22Rv1 (cell line): ENCODE measurements around the gene MACROH2A2.

Experiments used
- ZFX ChIP-seq: fragments of 450-650 bp; IDR thresholded peaks from 2 replicates; pipeline ENCODE4 v1.6.1; 2017; ENCODE audit warnings: antibody characterized with exemption, borderline replicate concordance
- TF ChIP-seq, protein P1 (sequence below): fragments of 450-650 bp; IDR thresholded peaks from 2 replicates; pipeline ENCODE4 v1.5.1; 2017; ENCODE audit warnings: mild to moderate bottlenecking

DNA sequence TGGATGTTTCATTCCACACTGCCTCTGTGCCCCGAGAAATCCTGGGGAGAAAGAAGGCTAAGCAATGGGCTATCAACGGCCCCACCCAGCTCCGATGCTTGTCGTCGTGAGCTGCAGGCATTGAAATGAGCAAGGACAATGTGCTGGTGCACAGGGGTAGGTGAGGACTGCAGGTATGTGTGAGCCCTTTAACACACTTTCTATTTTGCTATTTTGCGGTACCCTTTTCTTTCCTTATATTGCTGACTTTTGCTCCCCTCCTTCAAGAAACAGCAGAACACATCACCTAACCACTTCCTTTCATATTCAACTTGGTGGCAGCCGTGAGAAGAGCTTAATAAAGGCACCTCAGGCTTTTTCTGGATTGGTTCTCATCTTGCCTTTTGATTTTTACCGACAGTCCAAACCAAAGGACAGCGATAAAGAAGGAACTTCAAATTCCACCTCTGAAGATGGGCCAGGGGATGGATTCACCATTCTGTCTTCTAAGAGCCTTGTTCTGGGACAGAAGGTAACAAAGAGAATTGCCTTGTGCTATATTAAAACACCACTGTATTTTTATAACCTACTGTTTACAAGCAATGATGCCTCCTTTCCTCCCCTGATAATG, 40.8 kb downstream of the MACROH2A2 start:
- TF ChIP-seq, protein P1, sequence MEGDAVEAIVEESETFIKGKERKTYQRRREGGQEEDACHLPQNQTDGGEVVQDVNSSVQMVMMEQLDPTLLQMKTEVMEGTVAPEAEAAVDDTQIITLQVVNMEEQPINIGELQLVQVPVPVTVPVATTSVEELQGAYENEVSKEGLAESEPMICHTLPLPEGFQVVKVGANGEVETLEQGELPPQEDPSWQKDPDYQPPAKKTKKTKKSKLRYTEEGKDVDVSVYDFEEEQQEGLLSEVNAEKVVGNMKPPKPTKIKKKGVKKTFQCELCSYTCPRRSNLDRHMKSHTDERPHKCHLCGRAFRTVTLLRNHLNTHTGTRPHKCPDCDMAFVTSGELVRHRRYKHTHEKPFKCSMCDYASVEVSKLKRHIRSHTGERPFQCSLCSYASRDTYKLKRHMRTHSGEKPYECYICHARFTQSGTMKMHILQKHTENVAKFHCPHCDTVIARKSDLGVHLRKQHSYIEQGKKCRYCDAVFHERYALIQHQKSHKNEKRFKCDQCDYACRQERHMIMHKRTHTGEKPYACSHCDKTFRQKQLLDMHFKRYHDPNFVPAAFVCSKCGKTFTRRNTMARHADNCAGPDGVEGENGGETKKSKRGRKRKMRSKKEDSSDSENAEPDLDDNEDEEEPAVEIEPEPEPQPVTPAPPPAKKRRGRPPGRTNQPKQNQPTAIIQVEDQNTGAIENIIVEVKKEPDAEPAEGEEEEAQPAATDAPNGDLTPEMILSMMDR = no peak
- TF ChIP-seq ZFX = no peak
